Renal cortex interstitium (tissue), 11 donors: ENCODE data around the gene CD22. TPM values are rescaled to one million over a fixed set of nuclear protein-coding genes. Genes with fewer than 3 reads are reported as not detected.

Source experiments
- DNase-seq, 11 donors: peaks; one replicate each; pipeline ENCODE4 v3.0.0-alpha.2; 2013; ENCODE audit warnings: low read depth in 9 of 11, low spot score in 4 of 11; ENCODE audit errors: extremely low read depth in 1 of 11
- polyA plus RNA-seq, 3 donors: library from polyadenylated mRNA; unstranded; fragments of 120-200 nt; gene quantifications; one replicate each; pipeline ENCODE4 v1.2.1, GENCODE V29; 2013; ENCODE audit not compliant: insufficient read length in 3 of 3

CD22 gene
- polyA plus RNA-seq, 3 donors = 10.7 to 16.5 (median 12.5) TPM

- no peak for DNase-seq
Measured at GRCh38 chr19:35294328-35294727, 34.7 kb upstream of the CD22 start.

DNA sequence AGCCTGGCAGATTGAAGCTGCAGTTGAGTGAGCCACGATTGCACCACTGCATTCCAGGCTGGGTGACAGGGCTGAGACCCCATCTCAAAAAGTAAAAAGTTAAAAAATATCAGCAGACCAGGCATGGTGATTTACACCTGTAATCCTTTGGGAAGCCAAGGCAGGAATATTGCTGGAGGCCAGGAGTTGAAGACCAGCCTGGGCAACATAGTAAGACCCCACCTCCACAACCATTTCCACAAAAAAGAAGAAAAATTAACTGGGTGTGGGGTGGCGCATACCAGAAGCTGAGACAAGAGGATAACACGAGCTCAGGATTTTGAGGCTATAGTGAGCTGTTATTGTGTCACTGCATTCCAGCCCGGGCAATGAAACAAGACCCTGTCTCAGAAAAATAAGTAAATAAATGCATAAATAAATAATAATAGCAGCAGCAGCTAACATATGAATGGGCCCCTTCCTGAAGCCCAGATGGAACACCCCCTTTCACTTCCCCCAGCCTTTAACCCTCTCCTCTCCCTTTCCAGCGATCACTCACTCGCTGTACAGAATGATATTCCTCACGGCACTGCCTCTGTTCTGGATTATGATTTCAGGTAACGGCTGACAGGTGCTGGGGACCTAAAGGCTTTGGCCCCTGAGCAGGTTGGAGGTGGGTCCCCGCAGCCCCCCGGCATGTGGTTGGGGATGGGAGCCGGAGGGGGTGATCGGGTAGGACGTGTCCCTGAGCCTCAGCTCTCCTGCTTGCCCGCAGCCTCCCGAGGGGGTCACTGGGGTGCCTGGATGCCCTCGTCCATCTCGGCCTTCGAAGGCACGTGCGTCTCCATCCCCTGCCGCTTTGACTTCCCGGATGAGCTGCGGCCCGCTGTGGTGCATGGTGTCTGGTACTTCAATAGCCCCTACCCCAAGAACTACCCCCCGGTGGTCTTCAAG is 33.9 kb upstream of the CD22 start:
- DNase-seq = no peak

DNA sequence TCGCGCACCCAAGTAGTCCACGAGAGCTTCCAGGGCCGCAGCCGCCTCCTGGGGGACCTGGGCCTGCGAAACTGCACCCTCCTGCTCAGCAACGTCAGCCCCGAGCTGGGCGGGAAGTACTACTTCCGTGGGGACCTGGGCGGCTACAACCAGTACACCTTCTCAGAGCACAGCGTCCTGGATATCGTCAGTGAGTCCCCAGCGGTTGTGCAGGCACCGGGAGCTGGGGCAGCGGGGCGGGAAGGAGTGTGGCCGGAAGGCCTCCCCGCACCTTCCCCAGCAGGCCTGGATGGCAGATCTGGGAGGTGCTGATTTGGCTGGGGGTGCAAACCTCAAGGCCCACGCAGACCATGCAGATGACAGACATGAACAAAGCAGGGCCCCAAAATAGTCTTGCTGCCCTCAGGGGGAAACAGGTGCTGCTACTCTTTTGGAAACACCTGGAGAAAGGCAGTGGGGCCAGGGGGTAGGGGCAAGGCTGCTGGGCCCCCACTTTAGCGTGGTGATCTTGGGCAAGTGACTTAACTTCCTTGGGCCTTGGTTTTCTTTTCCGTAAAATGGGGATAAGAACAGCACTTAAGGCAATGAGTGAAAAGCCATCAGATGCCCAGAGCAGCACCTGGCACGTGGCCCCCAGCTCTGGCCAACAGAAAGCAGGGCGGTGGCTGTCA is 33.1 kb upstream of the CD22 start:
- no peak for DNase-seq

DNA sequence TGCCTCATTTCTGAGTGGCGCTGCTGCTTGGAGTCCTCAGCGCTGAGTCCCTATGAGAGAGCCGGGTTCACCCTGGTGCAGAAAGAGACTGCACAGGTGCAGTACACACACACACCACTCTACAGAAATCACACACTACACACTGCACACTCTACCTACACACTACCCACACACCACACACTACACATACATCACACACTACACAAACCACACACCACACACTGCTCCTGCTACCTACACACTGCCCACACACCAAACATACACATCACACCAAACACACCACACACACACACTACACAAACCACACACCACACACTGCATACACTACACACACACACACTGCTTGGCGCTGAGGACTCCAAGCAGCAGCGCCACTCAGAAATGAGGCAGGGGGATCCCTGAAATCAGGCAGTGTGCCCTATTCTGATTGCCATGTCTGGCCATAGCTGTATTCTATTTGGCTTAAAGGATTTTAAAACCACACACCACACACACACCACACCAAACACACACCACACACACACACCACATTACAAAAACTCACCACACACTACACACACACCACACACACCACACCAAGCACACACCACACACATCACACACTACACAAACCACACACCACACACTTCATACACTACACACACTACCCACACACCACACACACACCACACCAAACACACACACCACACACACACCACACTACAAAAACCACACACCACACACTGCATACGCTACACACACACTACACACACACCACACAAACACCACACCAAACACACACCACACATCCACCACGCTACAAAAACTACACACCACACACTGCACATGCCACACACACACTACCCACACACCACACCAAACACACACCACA is 32.1 kb upstream of the CD22 start:
- DNase-seq = no peak

DNA sequence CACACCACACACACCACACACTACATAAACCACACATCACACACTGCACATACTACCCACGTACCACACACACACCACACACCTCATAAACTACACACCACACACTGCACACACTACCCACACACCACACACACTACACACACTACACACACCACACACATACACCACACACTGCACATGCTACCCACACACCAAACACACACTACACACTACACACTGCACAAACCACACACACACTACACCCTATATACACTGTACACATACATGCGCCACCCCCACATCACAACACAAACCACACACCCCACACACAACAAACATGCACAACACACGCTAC is 31.5 kb upstream of the CD22 start:
- no peak for DNase-seq

DNA sequence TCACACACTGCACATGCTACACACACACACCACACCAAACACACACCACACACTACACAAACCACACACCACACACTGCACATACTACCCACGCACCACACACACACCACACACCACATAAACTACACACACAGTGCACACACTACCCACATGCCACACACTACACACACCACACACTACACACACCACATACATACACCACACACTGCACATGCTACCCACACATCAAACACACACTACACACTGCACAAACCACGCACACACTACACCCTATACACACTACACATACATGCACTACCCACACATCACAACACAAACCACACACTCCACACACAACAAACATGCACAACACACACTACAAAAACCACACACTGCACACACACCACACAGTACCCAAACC is 31.1 kb upstream of the CD22 start:
- DNase-seq = no peak

DNA sequence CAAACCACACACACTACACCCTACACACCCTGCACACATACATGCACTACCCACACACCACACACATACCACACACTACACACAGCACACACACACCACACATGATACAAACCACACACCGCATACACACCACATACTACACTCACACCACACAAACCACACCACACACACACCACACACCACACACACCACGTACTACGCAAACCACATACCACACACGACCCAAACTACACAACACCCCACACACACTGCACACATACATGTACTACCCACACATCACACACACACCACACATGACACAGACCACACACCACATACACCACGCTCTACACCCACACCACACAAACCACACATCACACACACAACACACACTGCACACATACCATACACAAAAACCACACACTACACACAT is 30.4 kb upstream of the CD22 start:
- DNase-seq = no peak

- DNase-seq = no peak
Measured at GRCh38 chr19:35299523-35300338, 29.3 kb upstream of the CD22 start.

GRCh38 chr19:35300339-35300649 is 28.7 kb upstream of the CD22 start:
- no peak for DNase-seq

GRCh38 chr19:35301961-35302360 is 27.0 kb upstream of the CD22 start:
- no peak for DNase-seq

DNA sequence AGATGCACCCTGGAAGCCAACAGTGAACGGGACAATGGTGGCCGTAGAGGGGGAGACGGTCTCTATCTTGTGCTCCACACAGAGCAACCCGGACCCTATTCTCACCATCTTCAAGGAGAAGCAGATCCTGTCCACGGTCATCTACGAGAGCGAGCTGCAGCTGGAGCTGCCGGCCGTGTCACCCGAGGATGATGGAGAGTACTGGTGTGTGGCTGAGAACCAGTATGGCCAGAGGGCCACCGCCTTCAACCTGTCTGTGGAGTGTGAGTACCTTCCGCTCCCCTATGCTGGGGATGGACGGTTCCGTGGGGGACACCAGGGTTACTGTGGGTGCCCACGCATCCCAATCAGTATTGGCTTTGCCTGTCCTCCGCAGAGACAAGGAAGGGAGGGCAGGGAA is 26.5 kb upstream of the CD22 start:
- no peak for DNase-seq

GRCh38 chr19:35303357-35303915 is 25.6 kb upstream of the CD22 start:
- no peak for DNase-seq

DNA sequence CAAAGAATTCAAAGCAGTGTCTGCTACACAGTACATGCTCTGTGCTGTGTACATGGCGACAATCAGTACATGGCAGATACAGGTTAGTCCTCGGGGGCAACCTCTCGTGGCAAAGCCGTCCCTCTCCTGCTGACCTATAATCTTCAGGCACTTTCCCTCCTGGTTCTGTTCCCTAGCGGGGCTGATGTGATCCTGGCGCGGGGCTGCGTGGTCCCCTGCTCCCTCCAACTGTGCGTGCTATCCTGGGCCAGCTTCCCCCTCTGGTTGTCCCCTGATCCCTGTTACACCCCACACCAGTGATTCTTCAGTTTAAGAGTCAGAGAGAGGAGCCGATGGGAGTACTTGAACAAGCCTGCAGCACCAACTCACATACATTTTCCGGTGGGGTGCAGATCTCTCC is 25.0 kb upstream of the CD22 start:
- no peak for DNase-seq

DNA sequence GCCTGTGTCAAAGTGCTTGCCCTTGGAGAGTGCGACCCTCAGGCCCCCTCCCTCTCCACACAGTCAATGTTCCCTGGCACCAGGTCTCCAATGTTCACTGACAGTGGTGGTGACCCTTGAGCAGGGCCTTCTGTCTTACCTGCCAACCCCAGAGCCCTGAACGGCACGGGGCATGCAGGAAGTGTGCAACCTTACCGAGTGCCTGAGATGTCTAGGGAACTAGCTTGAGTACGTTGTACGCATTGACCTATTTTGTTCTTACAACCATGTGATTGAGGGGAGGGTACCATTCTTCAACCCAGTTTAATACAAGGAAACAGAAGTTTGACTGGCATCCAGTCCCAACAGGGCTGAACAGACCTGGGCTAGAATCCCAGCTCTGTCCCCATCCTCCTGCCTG is 23.8 kb upstream of the CD22 start:
- no peak for DNase-seq

GRCh38 chr19:35306473-35307246 is 22.3 kb upstream of the CD22 start:
- no peak for DNase-seq

DNA sequence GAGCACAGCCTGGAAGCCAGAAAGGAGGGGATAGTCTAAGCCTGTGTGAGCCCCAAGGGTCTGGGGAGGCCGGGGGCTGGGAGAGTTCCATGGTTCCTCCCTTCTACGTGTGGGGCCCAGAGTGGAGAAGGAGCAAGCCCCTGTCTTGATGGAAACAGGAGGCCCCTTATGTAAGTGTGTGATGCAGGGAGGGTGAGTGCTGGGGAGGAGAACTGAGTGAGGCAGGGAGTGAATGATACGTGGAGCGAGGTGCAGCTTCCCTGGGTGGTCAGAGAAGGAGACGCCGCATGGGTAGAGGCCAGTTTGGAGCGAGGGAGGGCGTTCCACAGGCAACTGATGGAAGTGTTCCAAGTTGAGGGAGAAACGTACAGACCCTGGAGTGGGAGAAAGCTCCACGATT is 21.1 kb upstream of the CD22 start:
- DNase-seq = no peak

- no peak for DNase-seq
Measured at GRCh38 chr19:35308910-35309309, 20.1 kb upstream of the CD22 start.
